ENCODE data around the gene RAB17.

- TF ChIP-seq CTCF (IDR thresholded peaks at IDR 0.05) (no peak), POLR2A (IDR thresholded peaks at IDR 0.05) (no peak)
Observed at GRCh38 chr2:237631801-237632585, 41.5 kb upstream of the RAB17 start.
